ENCODE measurements around the gene SND1. TPM values are rescaled to one million over a fixed set of nuclear protein-coding genes. Genes with fewer than 3 reads are reported as not detected.

SND1 gene
- total and polyA plus RNA-seq, 2 donors from 2014 or later = 83.0 to 154 TPM

- Histone ChIP-seq H3K36me3 (ENCODE audit: control insufficient read depth in 2 of 3, insufficient read depth in 3 of 3, low read length in 3 of 3) (no peaks in the 10 kb centered on the region), H3K4me1 (ENCODE audit: control insufficient read depth in 2 of 3, insufficient read depth in 2 of 3, low read depth in 1 of 3, low read length in 3 of 3) (peaks cover 0 to 2% (median 0%) of the 10 kb centered on the region in 3 donors), H3K9ac (ENCODE audit: low read length in 3 of 3) (no peak overlapping the region), H3K4me3 (ENCODE audit: low read length in 3 of 3) (no peak overlapping the region), H3K27ac (ENCODE audit: low read depth in 2 of 2, low read length in 2 of 2) (no peak overlapping the region), H3K9me3 (ENCODE audit: control insufficient read depth in 2 of 3, insufficient read depth in 1 of 3, low read length in 3 of 3) (no peaks in the 10 kb centered on the region), H3K27me3 (ENCODE audit: control insufficient read depth, insufficient read depth, low read length) (no peaks in the 10 kb centered on the region)
- intact Hi-C loops (cut with DNase I) = no loop called here
- no peak for TF ChIP-seq CTCF (IDR thresholded peaks at IDR 0.05; ENCODE audit: borderline replicate concordance, extremely low read depth, insufficient read depth)
- FAIRE-seq (no peak), DNase-seq (no peak)
These were observed 147.7 kb downstream of the SND1 start for GRCh38 chr7:127799535-127800305.

GRCh38 chr7:127802845-127803244, 150.9 kb downstream of the SND1 start:
- no peak for TF ChIP-seq CTCF (IDR thresholded peaks at IDR 0.05; ENCODE audit: borderline replicate concordance, extremely low read depth, insufficient read depth)
- intact Hi-C loops (cut with DNase I) = no loop called here
- FAIRE-seq (no peak), DNase-seq (no peak)
- Histone ChIP-seq H3K27ac (ENCODE audit: low read depth in 2 of 2, low read length in 2 of 2) (no peak overlapping the region), H3K4me3 (ENCODE audit: low read length in 3 of 3) (no peak overlapping the region), H3K4me1 (ENCODE audit: control insufficient read depth in 2 of 3, insufficient read depth in 2 of 3, low read depth in 1 of 3, low read length in 3 of 3) (peaks cover 0 to 2% (median 0%) of the 10 kb centered on the region in 3 donors), H3K36me3 (ENCODE audit: control insufficient read depth in 2 of 3, insufficient read depth in 3 of 3, low read length in 3 of 3) (peaks cover 0 to 5% (median 0%) of the 10 kb centered on the region in 3 donors), H3K27me3 (ENCODE audit: control insufficient read depth, insufficient read depth, low read length) (no peaks in the 10 kb centered on the region), H3K9me3 (ENCODE audit: control insufficient read depth in 2 of 3, insufficient read depth in 1 of 3, low read length in 3 of 3) (no peaks in the 10 kb centered on the region), H3K9ac (ENCODE audit: low read length in 3 of 3) (no peak overlapping the region)

GRCh38 chr7:127803626-127804025, 151.6 kb downstream of the SND1 start:
- no peaks in the 10 kb centered on the region for H3K4me1 ChIP-seq (ENCODE audit: control insufficient read depth in 2 of 3, insufficient read depth in 2 of 3, low read depth in 1 of 3, low read length in 3 of 3)
- H3K27ac ChIP-seq (ENCODE audit: low read depth in 2 of 2, low read length in 2 of 2) = no peak overlapping the region
- no peaks in the 10 kb centered on the region for H3K27me3 ChIP-seq (ENCODE audit: control insufficient read depth, insufficient read depth, low read length)
- no peaks in the 10 kb centered on the region for H3K9me3 ChIP-seq (ENCODE audit: control insufficient read depth in 2 of 3, insufficient read depth in 1 of 3, low read length in 3 of 3)
- TF ChIP-seq CTCF (IDR thresholded peaks at IDR 0.05; ENCODE audit: borderline replicate concordance, extremely low read depth, insufficient read depth) = no peak
- no peak for FAIRE-seq
- H3K9ac ChIP-seq (ENCODE audit: low read length in 3 of 3) = no peak overlapping the region
- DNase-seq = no peak
- peaks cover 0 to 12% (median 2%) of the 10 kb centered on the region in 3 donors for H3K36me3 ChIP-seq (ENCODE audit: control insufficient read depth in 2 of 3, insufficient read depth in 3 of 3, low read length in 3 of 3)
- intact Hi-C loops (cut with DNase I) = no loop called here
- no peak overlapping the region for H3K4me3 ChIP-seq (ENCODE audit: low read length in 3 of 3)

Measured in kidney (tissue), 14 donors.